Endodermal cell (in vitro differentiated cells): Measurements from ENCODE around the gene USH1C. TPM values are rescaled to one million over a fixed set of nuclear protein-coding genes. Genes with fewer than 3 reads are reported as not detected.

ENCODE experiments used
- DNase-seq: peaks from one replicate; pipeline ENCODE4 v3.0.0-alpha.2; 2017
- H3K27ac ChIP-seq: 2 replicates; pipeline ENCODE4 v1.5.1; 2013; ENCODE audit warnings: mild to moderate bottlenecking, low read depth, low read length, moderate library complexity
- H3K27me3 ChIP-seq: 2 replicates; pipeline ENCODE4 v1.6.1; 2013; ENCODE audit warnings: mild to moderate bottlenecking, low read length, moderate library complexity; ENCODE audit not compliant: insufficient read depth, control insufficient read depth, poor library complexity, severe bottlenecking
- H3K36me3 ChIP-seq: 2 replicates; pipeline ENCODE4 v1.7.0; 2013; ENCODE audit warnings: mild to moderate bottlenecking, low read length, moderate library complexity; ENCODE audit not compliant: control insufficient read depth, insufficient read depth
- H3K4me1 ChIP-seq: one replicate; pipeline ENCODE4 v1.7.0; 2013; ENCODE audit warnings: low read length; ENCODE audit not compliant: control insufficient read depth, insufficient read depth
- H3K4me3 ChIP-seq: 2 replicates; pipeline ENCODE4 v1.5.1; 2013; ENCODE audit warnings: mild to moderate bottlenecking, low read length, moderate library complexity
- H3K9ac ChIP-seq: 2 replicates; pipeline ENCODE4 v1.6.1; 2013; ENCODE audit warnings: mild to moderate bottlenecking, low read length, moderate library complexity; ENCODE audit not compliant: poor library complexity, severe bottlenecking; ENCODE audit errors: extremely low read depth
- H3K9me3 ChIP-seq: 2 replicates; pipeline ENCODE4 v1.6.1; 2013; ENCODE audit warnings: mild to moderate bottlenecking, low read length, moderate library complexity; ENCODE audit not compliant: control insufficient read depth
- H3K27ac Mint-ChIP-seq: 2 replicates; pipeline ENCODE4 v1.8.0; 2020; ENCODE audit warnings: mixed read lengths
- H3K27me3 Mint-ChIP-seq: 2 replicates; pipeline ENCODE4 v1.8.0; 2021; ENCODE audit warnings: mild to moderate bottlenecking, mixed read lengths; ENCODE audit not compliant: insufficient read depth
- H3K36me3 Mint-ChIP-seq: 2 replicates; pipeline ENCODE4 v1.8.0; 2020; ENCODE audit warnings: low read depth, mixed read lengths
- H3K4me1 Mint-ChIP-seq: 2 replicates; pipeline ENCODE4 v1.8.0; 2020; ENCODE audit warnings: mixed read lengths
- H3K4me3 Mint-ChIP-seq: 2 replicates; pipeline ENCODE4 v1.8.0; 2020; ENCODE audit warnings: mild to moderate bottlenecking, moderate library complexity, mixed read lengths
- H3K9me3 Mint-ChIP-seq: 2 replicates; pipeline ENCODE4 v1.8.0; 2020; ENCODE audit warnings: mild to moderate bottlenecking, mixed read lengths
- CTCF ChIP-seq: fragments of 200-600 bp; sonication (generic); conservative IDR thresholded peaks from 2 replicates; pipeline ENCODE4 v1.5.0; 2021; ENCODE audit warnings: antibody characterized with exemption, mild to moderate bottlenecking
- WGBS, 2 experiments: methylation state at CpG; one replicate each; pipeline versions ENCODE4 v1.1.5 to v1.1.7; 2013; ENCODE audit warnings: missing lambda C conversion rate in 2 of 2, mixed read lengths in 1 of 2; ENCODE audit not compliant: insufficient coverage in 1 of 2, insufficient read length in 1 of 2; 5-methylcytosine and 5-hydroxymethylcytosine counted together
- total RNA-seq, 2 donors: library from RNA; stranded (reverse); fragmentation: NEBNext Ultra II Directional in 1 of 2; extraction: Animal tissue kit (Norgen Biotek cat#: 25700) in 1 of 2; gene quantifications; 2 replicates in 1 of 2; 3 replicates in 1 of 2; pipeline ENCODE4 v1.2.1, GENCODE V29; 2021

Gene USH1C
- total RNA-seq, 2 donors from 2014 or later, result 1.5 to 2.8 TPM

- peaks cover 3% of the 10 kb centered on the region for H3K4me1 Mint-ChIP-seq
- no peak overlapping the region for H3K27ac ChIP-seq
- peaks cover 4% of the 10 kb centered on the region for H3K27me3 Mint-ChIP-seq
- H3K4me1 ChIP-seq, result no peaks in the 10 kb centered on the region
- H3K4me3 Mint-ChIP-seq, result no peak overlapping the region
- H3K9ac ChIP-seq, result no peak overlapping the region
- H3K36me3 Mint-ChIP-seq, result no peaks in the 10 kb centered on the region
- TF ChIP-seq CTCF, result no peak
- WGBS, 2 experiments, result 93 to 96% methylated on average over 4 to 5 of the region's 5 CpGs
- H3K9me3 ChIP-seq, result no peaks in the 10 kb centered on the region
- no peak for DNase-seq
- H3K4me3 ChIP-seq, result no peak overlapping the region
- no peak overlapping the region for H3K27ac Mint-ChIP-seq
- no peaks in the 10 kb centered on the region for H3K9me3 Mint-ChIP-seq
- H3K36me3 ChIP-seq, result no peaks in the 10 kb centered on the region
- no peaks in the 10 kb centered on the region for H3K27me3 ChIP-seq
Observed at GRCh38 chr11:17515443-17516176, 28.6 kb downstream of the USH1C start.

DNA sequence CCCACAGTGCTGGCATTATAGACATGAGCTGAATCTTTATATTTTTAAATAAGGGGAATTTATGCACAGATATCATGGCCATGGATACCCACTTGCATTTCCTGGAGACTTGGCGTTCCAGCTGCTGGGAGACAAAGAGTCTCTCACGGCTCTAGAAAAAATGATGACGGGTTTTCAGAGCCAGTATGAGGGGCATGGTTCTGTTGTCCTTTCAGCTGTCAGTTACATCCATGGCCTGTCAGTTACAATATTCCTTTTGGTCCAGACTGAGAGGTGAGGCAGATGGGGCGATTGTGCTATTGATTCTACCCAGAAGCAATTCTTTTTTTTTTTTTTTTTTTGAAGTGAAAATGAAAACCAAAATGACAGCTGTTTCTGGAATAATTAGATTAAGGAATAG lies 29.7 kb downstream of the USH1C start:
- Histone ChIP-seq H3K27ac (no peak overlapping the region), H3K9ac (no peak overlapping the region), H3K27me3 (no peaks in the 10 kb centered on the region), H3K9me3 (no peaks in the 10 kb centered on the region), H3K4me1 (no peaks in the 10 kb centered on the region), H3K4me3 (no peak overlapping the region), H3K36me3 (no peaks in the 10 kb centered on the region)
- WGBS, 2 experiments, result 89 to 91% methylated on average over 4 of the region's 4 CpGs
- no peak for DNase-seq
- no peak for TF ChIP-seq CTCF
- Mint-ChIP-seq H3K27me3 (peaks cover 4% of the 10 kb centered on the region), H3K27ac (no peak overlapping the region), H3K9me3 (no peaks in the 10 kb centered on the region), H3K4me1 (peaks cover 3% of the 10 kb centered on the region), H3K4me3 (no peak overlapping the region), H3K36me3 (no peaks in the 10 kb centered on the region)

GRCh38 chr11:17513853-17514252 lies 30.4 kb downstream of the USH1C start:
- H3K27ac ChIP-seq, result no peak overlapping the region
- peaks cover 7% of the 10 kb centered on the region for H3K27me3 Mint-ChIP-seq
- no peak overlapping the region for H3K9ac ChIP-seq
- DNase-seq, result no peak
- no peaks in the 10 kb centered on the region for H3K9me3 Mint-ChIP-seq
- H3K27me3 ChIP-seq, result no peaks in the 10 kb centered on the region
- H3K27ac Mint-ChIP-seq, result no peak overlapping the region
- H3K4me3 ChIP-seq, result no peak overlapping the region
- no peaks in the 10 kb centered on the region for H3K9me3 ChIP-seq
- no peak overlapping the region for H3K4me3 Mint-ChIP-seq
- WGBS, 2 experiments, result 57 to 87% methylated on average over 1 of the region's 1 CpG
- H3K4me1 ChIP-seq, result no peaks in the 10 kb centered on the region
- H3K36me3 Mint-ChIP-seq, result no peaks in the 10 kb centered on the region
- no peak for TF ChIP-seq CTCF
- peaks cover 3% of the 10 kb centered on the region for H3K4me1 Mint-ChIP-seq
- H3K36me3 ChIP-seq, result no peaks in the 10 kb centered on the region
